Measurements from ENCODE around the gene RAX2.

GRCh38 chr19:3819989-3820388, 48.0 kb upstream of the RAX2 start:
- TF ChIP-seq CTCF (conservative IDR thresholded peaks at IDR 0.05) (no peak), EZH2 (IDR thresholded peaks at IDR 0.05; ENCODE audit: low read depth) (no peak)
